Fibroblast of skin of scalp (primary cell): Measurements from ENCODE around the gene ZSCAN31.
"Not testable (repeated sequence)": the region's sequence is repeated elsewhere in the genome, so short reads cannot be mapped to it uniquely, and the experiment has no call there.

Source experiments
- DNase-seq: peaks from one replicate; pipeline ENCODE4 v3.0.0-alpha.2; 2013

Gene ZSCAN31

DNA sequence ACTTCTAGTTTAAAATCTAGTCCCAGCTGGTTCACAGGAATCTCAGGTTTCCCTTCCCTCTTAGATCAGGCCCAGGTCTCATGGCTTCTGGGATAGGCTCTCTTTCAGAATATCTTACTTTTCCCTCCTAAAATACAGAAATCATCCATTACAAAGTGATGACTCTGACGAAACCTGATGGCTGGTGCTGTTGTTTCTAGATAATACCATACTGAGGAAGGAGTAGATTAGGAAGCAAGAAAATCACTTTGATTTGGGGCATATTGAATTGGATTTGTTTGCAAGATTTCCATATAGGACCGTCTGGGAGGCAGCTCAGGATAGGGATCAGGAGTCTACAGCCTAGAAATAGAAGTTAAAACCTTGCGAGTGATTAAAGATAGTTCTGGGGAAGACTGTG is 17.4 kb upstream of the ZSCAN31 start:
- no peak for DNase-seq

DNA sequence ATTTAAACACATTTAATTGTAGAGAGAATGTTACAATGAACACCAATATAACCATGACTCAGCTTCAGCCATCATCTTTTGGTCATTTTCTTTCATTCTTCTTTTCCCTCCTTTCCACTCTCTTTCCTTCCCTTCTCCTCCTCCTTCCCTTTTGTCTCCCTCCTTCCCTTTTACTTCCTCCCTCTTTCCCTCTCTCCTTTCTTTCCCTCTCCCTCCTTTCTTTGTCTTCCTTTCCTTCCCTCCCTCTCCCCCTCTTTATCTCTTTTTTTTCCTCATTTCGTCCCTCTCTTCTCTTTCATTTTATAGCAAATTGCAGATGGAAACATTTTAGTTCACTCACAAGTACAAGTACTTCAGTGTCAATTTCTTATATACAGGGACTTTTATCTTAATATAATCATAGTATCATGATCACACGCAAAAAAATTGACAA is 15.6 kb upstream of the ZSCAN31 start:
- no peak for DNase-seq

DNA sequence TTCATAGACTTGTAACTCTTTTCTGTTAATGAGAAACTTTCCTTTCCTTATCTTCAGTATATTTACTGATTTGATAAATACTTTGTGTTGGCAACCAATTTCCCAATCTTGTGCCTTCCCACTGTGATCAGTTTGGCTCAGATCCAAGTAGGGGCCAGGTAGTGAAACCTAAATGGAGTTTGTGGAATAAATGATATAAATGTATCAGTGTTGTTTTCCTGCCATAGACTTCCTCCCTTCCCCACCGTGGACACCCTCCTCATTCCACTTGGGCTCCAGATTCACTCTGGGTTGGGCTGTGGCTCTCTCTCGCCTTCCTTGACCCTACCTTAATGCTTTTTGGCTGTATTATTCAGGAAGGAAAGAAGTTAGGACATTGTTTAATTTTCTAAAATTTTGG is 15.1 kb upstream of the ZSCAN31 start:
- no peak for DNase-seq

DNA sequence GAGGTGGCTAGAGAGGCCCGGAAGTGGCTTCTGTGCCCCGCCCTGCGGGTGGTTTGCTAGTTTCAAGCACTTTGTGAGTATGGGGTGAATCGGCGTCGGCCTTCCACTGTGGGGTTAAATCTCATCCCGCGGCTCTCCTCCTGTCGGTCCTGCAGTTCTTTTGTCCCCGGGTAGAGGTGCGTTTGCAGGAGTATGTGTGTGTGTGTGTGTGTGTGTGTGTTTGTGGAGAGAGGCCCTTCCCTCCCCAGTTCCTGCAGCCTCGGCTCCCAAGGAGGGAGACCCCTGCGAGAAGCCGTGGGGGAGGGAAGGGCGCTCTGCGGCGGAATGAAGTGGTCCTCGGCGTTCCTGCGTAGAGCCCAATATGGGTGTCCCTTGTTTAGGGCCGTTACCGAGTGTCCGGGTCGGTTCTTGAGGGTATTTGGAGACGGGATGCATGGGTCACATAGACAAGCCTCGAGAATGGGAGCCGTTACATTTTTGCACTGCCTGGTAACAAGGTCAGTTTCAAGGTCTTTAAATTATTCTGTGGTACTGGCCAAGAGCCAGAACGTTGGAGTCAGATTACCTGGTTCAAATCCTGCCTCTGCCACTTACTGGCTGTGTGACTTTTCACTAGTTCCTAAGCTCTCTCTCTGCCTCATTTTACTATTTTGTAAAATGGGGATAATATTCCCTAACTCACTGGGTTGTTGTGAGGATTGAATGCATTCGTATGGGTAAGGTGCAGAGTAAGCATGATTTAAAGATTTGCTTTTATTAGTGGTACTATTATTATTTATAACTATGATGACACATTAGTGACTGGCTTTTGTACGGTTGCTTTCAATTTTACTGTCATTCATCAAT is 14.2 kb upstream of the ZSCAN31 start, which contains the start of gene ZKSCAN3:
Gene ZKSCAN3, plus strand, starts transcription at position 56 of the 846 bp plus-strand sequence. CDS start 9,640 bp downstream, outside the sequence.
- peak; percentile 75 for DNase-seq

DNA sequence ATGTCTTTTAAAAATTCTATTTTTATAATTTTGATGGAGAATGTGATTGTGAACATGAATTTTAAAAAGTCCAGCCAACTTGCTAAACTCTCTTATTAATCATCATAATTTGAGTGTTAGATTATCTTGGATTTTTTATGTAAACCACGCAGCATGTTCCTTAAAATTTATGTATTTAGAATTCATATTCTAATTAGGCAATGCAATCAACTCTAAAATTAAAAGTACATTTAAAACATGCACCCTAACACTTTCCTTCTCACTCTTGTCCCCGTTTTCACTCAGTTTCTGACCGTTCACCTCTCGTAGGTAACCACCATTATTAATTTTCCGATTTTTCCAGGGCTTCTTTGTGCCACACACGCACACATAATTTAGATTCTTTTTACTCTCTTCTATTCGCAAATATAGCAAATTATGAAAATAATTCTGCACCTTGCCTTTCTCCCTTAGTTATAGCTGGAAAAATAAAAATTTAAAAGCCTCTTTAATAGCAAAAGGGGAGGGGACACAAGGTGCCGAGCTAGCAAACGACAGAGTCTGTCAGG is 13.5 kb upstream of the ZSCAN31 start:
- DNase-seq = no peak

DNA sequence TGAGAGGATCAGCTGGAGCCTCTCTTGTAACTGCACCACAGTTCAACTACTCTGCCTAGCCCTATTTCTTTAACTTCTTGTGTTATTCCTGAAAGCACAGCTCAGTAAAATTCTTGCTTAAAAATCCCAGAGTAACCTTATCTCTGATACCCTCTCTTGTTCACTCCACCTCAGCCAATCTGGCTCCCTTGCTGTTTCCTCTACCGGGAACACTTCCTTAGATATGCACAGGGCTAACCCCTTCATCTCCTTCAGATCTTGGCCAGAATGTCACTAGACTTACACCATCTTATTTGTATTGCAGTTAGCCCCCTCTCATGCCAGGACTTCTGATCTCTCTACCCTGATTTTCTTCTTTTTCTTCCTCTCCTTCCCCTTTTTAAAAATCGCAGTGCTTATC is 11.2 kb upstream of the ZSCAN31 start:
- DNase-seq = no peak

DNA sequence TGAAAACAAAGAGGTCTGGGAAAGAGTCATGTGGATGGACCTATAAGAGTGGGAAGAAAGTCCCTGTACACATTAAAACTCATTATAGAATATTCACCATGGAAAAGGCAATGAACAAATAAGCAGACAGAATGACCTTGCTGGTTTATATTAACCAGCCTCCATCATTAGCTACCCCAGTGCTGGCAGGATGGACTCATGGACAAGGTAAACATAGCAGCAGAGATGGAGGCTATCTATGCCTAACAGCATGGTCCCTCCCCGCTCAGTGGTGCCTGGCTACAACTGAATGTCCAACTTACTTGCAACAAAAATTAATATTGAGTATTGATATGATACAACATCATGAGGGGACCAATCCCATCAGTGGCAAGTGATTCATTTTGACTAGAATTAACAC is 9.3 kb upstream of the ZSCAN31 start:
- no peak for DNase-seq

DNA sequence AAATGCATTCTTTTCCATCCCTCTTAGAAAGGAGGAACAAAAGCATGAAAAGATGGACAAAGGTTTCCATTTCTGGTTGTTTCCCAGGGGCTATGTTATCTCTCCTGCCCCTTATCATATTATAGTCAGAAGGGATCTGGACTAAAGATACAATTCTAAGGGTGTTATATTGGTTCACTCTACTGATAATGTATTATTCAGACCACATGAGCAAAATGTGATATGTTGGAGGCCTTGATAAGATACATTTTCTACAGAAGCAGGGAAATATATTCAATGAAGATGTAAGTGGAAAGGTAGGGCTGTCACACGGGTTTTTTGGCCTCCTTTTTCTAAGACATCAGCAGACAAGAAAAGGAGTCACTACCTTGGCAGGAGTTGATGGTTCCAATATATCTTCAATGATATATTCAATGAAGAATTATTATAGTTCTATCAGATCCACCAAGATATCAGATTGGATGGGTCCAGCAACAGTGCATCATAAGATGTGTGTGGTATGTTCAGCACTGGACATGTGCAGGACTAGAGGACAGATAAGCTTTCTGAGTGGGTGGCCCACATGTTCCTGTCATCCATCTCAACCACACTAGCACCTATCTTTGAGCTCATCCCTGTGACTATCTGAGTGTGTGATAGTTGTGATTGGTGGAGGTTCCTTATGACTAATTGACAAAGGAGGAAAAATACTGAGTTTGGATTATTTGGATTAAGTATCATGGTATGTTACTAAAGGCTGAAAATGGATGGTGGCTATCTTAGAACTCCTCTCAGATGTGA is 8.1 kb upstream of the ZSCAN31 start:
- DNase-seq = no peak

DNA sequence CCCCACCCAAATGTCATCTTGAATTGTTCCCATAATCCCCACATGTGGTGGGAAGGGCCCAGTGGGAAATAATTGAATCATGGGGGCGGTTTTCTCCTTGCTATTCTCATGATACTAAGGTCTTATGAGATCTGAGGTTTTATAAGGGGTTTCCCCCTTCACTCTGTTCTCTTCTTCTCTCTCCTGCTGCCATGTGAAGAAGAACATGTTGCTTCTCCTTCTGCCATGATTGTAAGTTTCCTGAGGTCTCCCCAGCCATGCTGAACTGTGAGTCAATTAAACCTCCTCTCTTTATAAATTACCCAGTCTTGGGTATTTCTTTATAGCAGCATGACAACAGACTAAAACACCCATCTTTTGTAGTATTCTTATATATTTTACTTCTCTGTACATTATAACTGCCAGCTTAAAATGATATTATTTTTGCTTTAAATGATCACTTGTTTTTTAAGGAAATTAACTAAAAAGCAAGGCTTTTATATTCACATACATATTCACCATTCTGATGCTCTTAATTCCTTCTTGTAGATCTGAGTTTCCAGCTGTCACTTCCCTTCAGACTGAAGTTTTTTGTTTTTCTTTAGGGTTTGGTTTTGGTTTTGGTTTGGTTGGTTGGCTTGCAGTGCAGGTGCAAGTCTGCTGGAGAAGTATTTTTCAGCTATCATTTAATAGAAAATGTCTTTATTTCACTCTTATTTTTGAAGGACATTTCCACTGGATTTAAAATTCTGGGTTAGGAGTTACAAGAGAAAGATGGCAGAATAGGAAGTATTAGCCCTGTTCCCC is 4.6 kb upstream of the ZSCAN31 start:
- DNase-seq = no peak

DNA sequence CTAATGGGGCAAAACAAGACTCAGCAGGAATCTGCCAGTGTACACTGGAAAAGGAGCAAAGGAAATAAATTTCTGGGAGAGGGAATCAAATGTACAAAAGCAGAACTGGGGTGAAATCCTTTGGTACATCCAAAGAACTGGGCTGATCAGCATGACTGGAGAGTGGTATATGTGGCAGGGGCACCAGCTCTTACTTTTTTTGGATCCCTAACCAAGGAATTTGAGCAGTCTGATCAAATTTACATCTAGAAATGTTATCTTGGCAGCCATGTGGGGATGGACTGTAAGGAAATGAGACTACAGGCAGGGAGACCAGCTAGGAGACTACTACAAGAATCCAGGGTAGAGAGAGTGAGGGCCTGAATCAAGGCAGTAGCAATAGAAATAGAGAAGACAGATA is 1.2 kb upstream of the ZSCAN31 start:
- DNase-seq = no peak

DNA sequence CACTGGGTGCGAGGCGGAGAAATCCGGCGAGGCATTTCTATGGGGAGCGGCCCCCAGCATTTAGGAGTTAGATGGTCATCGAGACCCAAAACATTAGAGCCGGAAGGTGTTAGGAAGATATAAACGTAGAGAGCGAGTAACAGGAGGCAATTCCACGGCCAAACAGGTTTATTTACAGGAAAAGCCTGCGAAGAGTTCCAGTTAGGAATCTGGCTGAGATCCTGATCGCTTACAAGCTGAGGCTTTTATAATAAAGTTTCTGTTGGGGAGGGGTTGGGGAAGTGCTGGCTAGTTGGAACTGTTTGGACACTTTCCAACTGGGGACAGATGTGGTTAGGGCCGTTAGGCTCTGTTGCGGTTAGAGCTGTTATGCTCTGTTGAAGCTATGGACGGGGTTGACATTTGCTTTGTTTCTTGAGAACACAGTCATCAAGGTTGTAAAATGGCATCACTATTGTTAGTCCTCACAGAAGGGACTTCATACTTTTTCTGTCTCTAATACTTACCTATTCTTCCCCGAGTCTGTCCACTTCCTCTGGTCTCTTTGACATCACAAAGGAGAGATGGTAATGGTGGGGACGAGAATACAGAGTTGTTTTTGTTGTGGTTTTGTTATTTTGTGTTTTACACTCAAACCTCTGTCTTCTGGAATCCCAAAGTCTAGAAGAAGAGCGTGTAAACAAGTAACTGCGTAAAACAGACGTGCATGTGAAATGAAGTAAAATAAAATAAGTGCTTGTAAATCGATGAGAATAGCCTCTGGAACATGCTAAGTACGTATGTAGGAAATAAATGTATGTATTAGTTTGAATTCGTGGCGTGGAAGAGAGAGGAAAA is 554 bp upstream of the ZSCAN31 start:
- peak; percentile 39 for DNase-seq

DNA sequence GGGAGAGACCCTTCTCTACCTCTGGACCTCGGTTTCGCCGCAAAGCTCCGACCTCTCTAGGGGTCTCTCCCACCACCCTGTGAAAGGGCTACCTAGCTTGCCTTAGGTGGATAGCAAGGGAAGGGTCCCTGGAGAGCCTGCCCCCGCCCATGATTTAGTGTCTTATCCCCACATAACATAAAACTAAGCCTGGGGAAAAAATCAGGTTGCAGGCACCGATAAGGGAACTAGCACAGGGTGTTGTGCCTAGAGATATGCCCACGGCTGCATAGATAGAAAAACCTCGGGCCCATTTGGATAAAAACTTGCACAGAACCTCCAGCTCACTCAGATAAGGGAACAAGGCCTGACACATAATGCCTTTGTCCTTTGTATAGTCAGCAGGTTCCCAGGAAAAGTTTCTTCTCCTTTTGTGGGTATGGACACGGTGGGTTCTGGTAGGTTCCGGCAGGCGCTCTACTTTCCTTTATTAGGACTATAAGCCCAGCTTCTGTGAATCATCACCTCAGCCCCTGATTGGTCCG is 846 bp downstream of the ZSCAN31 start:
- DNase-seq = no peak

DNA sequence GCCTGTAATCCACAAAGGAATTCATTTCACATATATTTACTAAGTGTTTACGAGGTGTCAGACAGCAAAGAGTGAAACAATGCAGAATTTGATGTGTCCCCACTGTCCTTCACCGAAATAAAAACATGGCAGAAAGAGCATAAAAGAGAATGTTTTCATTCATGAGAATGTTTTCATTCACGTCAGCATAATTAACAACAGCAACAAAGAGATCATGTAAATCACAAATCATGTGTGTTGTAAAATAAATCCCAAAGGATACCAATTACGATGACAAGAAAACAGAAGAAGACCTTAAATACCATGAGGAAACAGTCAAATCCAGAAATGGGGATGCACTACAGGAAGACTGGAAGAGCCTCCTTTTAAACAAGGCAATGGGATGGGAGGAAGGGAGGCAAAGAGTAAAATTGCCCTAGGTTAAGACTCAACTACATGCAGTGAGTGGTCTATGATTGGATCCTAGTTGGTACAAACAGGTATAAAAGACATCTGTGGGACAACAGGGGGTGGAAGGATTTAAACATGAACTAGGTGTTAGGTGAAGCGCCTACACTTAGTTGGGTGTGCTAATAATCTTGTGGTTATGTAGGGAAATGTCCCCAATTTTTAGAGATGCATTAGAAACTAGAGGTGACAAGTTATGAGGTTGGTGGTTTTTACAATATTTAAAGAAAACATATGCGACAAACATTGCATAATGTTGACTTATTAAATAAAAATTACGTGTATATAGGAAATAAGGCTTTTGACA is 1.5 kb downstream of the ZSCAN31 start:
- DNase-seq = no peak

DNA sequence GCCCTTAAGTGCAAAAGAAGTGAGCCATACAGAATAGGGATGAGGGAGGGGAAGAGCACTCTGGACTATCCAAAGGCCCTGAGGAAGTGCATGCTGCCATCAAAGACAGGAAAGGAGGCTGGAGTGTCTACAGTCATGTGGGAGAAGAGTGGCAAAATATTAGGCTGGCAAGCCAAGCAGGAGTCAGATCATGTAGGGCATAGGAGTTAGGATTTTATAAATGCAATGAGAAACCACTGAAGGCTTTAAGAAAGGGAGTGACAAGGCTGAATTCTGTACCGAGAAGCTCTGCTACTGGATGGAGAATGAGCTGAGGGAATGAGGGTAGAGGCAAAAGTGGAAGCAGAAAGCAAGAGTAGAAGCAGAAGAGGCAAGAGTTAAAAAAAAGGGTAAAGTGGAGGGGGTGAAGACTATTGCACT is 2.3 kb downstream of the ZSCAN31 start:
- DNase-seq = no peak

DNA sequence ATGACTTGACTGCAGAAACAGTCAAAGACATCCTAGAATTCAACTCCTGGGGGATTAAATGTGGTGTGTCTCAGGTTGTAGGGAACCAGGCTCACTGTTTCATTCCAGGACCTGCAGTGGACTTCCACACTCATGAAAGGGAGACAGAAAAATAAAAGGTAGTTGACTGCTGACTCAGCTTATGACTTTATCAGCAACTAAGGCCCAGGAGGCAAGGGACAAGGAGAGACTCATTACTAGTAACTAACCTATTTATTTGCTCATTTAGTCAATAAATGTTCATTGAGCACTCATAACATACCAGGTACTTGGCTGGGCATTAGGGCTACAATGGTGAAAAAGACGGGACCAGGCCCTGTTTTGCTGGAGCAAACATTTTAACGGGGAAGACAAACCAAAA is 2.9 kb downstream of the ZSCAN31 start:
- no peak for DNase-seq

DNA sequence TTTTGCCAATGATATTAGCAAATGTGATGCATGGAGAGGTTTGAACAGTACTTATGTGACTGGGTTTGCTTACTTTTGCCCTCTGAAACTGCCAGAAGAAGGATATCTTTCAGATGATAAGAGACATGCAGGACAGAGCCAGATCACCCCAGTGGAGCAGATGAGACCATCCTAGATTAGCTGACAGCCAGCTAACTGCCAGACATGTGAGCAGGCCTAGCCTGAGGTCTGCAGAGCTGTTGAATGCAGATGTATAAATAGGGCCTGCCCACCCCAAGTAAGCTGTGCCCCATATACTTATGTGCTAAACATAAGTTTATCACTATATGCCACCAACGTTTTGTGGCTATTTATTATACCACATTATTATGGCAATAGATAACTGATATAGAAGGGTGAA is 5.9 kb downstream of the ZSCAN31 start:
- no peak for DNase-seq

DNA sequence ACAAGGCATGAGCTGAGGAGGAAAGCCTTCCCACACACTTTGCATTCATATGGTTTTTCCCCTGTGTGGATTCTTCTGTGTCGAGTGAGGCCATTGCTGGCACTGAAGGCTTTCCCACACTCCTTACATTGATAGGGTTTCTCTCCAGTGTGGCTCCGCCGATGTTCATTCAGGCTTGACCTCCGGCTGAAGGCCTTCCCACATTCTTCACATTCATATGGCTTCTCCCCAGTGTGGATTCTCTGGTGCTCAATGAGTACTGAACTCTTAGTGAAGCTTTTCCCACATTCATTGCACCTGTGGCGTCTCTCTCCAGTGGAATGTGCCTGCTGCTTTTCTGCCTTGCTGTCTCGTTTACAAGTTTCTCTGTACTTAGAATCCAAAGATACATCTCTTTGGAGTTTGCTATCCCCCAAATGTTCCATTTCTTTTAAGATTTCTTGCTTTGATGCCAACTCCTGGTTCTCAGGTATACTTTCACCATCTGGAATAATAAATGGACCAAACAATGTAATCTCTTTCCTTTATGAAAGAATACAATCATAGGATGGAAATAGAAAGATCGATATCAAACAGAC is 9.5 kb downstream of the ZSCAN31 start:
- DNase-seq = no peak

DNA sequence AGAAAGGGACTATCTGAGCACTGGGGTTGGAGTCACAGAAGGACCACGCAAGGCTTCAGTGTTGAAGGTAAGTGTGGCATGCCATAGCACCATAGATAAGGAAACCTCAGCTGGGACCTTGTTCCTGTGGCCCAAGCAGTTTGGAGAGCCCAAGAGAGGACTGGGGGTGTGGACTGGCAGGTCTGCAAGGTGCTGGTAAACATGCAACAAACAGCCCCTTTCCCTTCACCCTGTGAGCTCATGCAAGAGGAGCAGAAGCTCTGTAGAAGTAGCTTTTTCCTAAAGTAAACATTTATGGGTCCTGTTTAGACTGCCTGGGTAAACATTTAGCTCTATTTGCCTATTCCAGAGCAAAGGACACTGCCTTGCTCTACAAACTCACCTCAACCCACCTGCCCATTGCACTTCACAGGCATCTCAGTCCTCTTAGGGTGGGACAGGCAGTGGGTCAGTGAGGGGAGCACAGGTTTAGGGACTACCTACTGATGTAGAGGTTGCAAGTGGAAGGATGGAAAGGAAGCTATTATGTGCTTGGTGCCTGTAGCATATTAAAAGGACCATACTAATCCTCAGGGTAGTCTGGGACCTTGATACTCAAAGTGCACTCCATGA is 12.0 kb downstream of the ZSCAN31 start:
- DNase-seq = no peak

DNA sequence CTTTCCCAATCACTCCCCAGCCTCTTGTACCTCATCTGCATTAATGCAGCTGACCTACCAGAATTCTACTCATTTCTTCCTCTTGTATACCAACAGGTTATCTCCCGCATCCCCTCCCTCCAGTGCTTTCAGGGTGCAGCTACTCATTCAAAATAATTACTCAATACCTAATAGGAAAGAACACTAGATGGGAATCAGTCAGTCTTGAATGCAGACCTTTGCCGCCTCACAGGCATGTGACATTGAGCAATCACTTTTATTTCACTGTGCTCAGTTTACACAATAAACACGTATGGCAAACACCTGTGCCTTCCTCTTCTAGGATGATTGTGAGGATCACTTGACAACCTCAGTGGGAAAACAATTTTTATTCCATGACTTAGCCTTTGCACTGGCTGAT is 13.3 kb downstream of the ZSCAN31 start:
- DNase-seq = no peak

DNA sequence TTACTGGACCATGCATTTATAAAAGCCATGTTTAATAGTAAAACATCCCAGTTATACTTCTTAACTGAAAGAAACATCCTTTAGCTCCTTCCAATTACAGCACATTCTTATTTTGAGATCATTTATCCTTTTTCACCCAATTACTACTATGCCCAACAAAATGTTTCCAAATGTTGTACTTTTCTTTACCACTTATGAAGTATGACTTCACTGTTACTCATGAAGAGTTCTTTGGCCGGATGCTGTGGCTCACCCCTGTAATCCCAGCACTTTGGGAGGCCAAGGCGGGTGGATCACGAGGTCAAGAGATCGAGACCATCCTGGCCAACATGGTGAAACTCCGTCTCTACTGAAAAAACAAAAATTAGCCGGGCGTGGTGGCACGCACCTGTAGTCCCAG is 18.1 kb downstream of the ZSCAN31 start:
- not testable (repeated sequence) for DNase-seq
